Measurements from ENCODE around the gene GPR142. TPM values are rescaled to one million over a fixed set of nuclear protein-coding genes. Genes with fewer than 3 reads are reported as not detected.

GPR142 gene
- total and polyA plus RNA-seq, 2 of the 13 experiments (the other 11 are each of a cell fraction or from before 2014, with no cell fraction given), result not detected

DNA sequence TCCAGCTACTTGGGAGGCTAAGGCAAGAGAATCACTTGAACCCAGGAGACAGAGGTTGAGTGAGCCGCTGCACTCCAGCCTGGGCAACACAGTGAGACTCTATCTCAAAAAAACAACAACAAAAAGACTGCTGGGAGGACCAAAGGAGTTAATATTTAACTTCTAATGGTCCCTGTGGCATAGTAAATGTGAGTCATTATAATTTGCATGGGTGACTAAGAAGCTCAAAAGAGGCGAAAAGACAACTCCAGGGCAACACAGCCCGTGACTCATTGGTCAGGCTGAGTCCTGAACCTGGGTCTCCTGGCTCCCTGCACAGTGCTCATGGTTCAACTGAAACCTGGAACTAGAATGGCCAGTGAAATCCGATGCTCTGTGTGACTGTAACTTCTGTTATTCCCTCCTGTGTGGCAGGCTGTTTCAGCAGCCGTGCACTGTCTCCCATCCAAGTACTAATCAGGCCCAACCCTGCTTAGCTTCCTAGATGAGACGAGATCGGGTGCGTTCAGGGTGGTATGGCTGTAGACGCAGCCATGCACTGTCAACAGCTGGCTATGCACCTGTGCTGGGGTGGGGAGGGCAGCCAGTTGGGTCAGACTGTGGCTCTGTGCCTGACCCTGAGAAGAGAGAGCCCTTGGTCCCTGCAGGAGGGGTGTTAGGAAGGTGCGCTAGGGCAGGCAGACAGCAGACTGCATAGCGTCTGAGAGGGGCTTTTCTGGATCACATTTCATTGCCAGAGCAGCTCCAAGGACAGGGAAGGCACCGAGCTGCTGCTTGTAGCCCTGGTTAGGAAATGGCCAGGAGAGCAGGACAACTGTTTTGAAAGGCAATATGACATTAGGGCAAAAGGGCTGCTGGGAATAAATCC lies 50.1 kb downstream of the GPR142 start (continued):
- TF ChIP-seq CREB1 (IDR thresholded peaks at IDR 0.05) (no peak; the same call in 1 of the 2 replicates), CREB1 (CRISPR knock-in tag; IDR thresholded peaks at IDR 0.05) (peak; percentile 57), ZNF772 (CRISPR knock-in tag; IDR thresholded peaks at IDR 0.05) (0 out of 2 replicates have a peak, but pooled peaks have one; percentile 35), MBNL3 (CRISPR knock-in tag; conservative IDR thresholded peaks at IDR 0.05) (no peak), ZNF460 (CRISPR knock-in tag; IDR thresholded peaks at IDR 0.05; ENCODE audit: borderline replicate concordance) (no peak), ZNF562 (CRISPR knock-in tag; IDR thresholded peaks at IDR 0.05; ENCODE audit: borderline replicate concordance) (no peak), ZFYVE20 (CRISPR knock-in tag; IDR thresholded peaks at IDR 0.05; ENCODE audit: borderline replicate concordance, low read depth) (no peak), HOXA7 (CRISPR knock-in tag; IDR thresholded peaks at IDR 0.05) (no peak), TOE1 (CRISPR knock-in tag; IDR thresholded peaks at IDR 0.05) (no peak), NFKB2 (CRISPR knock-in tag; IDR thresholded peaks at IDR 0.05; ENCODE audit: borderline replicate concordance) (no peak; the same call in 1 of the 2 replicates), TCF7L2 (IDR thresholded peaks at IDR 0.05; ENCODE audit: low read depth, low read length) (no peak), RARA (CRISPR knock-in tag; IDR thresholded peaks at IDR 0.05) (peak; percentile 53), PCBP1 (IDR thresholded peaks at IDR 0.05; ENCODE audit: borderline replicate concordance, low read depth, low read length) (no peak), PHF8 (CRISPR knock-in tag; IDR thresholded peaks at IDR 0.05) (no peak; the same call in 1 of the 2 replicates), ATF1 (CRISPR knock-in tag; IDR thresholded peaks at IDR 0.05) (no peak), ZBTB42 (CRISPR knock-in tag; IDR thresholded peaks at IDR 0.05) (no peak), KAT7 (CRISPR knock-in tag; IDR thresholded peaks at IDR 0.05; ENCODE audit: borderline replicate concordance) (no peak; the same call in 1 of the 2 replicates), REL (CRISPR knock-in tag; conservative IDR thresholded peaks at IDR 0.05) (no peak), ATAD3A (CRISPR knock-in tag; IDR thresholded peaks at IDR 0.05) (no peak; the same call in 1 of the 2 replicates)
- TF ChIP-seq, protein P1, sequence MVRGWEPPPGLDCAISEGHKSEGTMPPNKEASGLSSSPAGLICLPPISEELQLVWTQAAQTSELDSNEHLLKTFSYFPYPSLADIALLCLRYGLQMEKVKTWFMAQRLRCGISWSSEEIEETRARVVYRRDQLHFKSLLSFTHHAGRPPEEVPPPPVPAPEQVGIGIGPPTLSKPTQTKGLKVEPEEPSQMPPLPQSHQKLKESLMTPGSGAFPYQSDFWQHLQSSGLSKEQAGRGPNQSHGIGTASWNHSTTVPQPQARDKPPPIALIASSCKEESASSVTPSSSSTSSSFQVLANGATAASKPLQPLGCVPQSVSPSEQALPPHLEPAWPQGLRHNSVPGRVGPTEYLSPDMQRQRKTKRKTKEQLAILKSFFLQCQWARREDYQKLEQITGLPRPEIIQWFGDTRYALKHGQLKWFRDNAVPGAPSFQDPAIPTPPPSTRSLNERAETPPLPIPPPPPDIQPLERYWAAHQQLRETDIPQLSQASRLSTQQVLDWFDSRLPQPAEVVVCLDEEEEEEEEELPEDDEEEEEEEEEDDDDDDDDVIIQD (CRISPR knock-in tag; IDR thresholded peaks at IDR 0.05; ENCODE audit: low read depth), result peak; percentile 57; the same call in 1 of the 2 replicates
- TF ChIP-seq, protein P2, sequence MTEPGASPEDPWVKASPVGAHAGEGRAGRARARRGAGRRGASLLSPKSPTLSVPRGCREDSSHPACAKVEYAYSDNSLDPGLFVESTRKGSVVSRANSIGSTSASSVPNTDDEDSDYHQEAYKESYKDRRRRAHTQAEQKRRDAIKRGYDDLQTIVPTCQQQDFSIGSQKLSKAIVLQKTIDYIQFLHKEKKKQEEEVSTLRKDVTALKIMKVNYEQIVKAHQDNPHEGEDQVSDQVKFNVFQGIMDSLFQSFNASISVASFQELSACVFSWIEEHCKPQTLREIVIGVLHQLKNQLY (CRISPR knock-in tag; IDR thresholded peaks at IDR 0.05), result 0 out of 2 replicates have a peak, but pooled peaks have one; percentile 5
- TF ChIP-seq, protein P3, sequence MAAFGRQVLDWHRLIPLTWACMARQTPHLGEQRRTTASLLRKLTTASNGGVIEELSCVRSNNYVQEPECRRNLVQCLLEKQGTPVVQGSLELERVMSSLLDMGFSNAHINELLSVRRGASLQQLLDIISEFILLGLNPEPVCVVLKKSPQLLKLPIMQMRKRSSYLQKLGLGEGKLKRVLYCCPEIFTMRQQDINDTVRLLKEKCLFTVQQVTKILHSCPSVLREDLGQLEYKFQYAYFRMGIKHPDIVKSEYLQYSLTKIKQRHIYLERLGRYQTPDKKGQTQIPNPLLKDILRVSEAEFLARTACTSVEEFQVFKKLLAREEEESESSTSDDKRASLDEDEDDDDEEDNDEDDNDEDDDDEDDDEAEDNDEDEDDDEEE (CRISPR knock-in tag; IDR thresholded peaks at IDR 0.05), result no peak
- TF ChIP-seq, protein P4, sequence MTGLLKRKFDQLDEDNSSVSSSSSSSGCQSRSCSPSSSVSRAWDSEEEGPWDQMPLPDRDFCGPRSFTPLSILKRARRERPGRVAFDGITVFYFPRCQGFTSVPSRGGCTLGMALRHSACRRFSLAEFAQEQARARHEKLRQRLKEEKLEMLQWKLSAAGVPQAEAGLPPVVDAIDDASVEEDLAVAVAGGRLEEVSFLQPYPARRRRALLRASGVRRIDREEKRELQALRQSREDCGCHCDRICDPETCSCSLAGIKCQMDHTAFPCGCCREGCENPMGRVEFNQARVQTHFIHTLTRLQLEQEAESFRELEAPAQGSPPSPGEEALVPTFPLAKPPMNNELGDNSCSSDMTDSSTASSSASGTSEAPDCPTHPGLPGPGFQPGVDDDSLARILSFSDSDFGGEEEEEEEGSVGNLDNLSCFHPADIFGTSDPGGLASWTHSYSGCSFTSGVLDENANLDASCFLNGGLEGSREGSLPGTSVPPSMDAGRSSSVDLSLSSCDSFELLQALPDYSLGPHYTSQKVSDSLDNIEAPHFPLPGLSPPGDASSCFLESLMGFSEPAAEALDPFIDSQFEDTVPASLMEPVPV (CRISPR knock-in tag; IDR thresholded peaks at IDR 0.05), result peak; percentile 85

Measured in HepG2 (cell line).